H1 (cell line): ENCODE results near the gene CHCHD6.

Experiments used
- BRCA1 ChIP-seq: IDR thresholded peaks from 2 replicates; pipeline ENCODE4 v1.6.1; 2012; ENCODE audit warnings: low read depth, low read length, improper control_type of control experiment
- CEBPB ChIP-seq: IDR thresholded peaks from 2 replicates; pipeline ENCODE4 v1.6.1; 2012; ENCODE audit warnings: low read depth, low read length
- CHD2 ChIP-seq: IDR thresholded peaks from 2 replicates; pipeline ENCODE4 v1.6.1; 2012; ENCODE audit warnings: low read length, improper control_type of control experiment
- EP300 ChIP-seq, 2 experiments: IDR thresholded peaks; 1 replicate in 1 of 2; 2 replicates in 1 of 2; pipeline ENCODE4 v1.6.1; 2011 to 2012; ENCODE audit warnings: low read depth in 2 of 2, low read length in 2 of 2, mild to moderate bottlenecking in 2 of 2, borderline replicate concordance in 1 of 2, inconsistent platforms in 1 of 2, moderate library complexity in 1 of 2
- KDM1A ChIP-seq: fragments of 200-600, 300-600 bp; sonication (generic); IDR thresholded peaks from 2 replicates; pipeline ENCODE4 v1.7.1; 2016; ENCODE audit warnings: mild to moderate bottlenecking, low read length, borderline replicate concordance
- KDM5A ChIP-seq: fragments of 200-600 bp; IDR thresholded peaks from 2 replicates; pipeline ENCODE4 v1.7.1; 2012; ENCODE audit warnings: mild to moderate bottlenecking, low read length, inconsistent platforms, mixed read lengths
- POLR2A ChIP-seq, 2 experiments: IDR thresholded peaks; 1 replicate in 1 of 2; 2 replicates in 1 of 2; pipeline ENCODE4 v1.6.1; 2011; ENCODE audit warnings: low read depth in 2 of 2, low read length in 2 of 2, mild to moderate bottlenecking in 2 of 2; ENCODE audit errors: control extremely low read depth in 1 of 2
- POLR2AphosphoS5 ChIP-seq: IDR thresholded peaks from 2 replicates; pipeline ENCODE4 v1.6.1; 2011; ENCODE audit warnings: low read depth, low read length
- RAD21 ChIP-seq, 2 experiments: IDR thresholded peaks in 1 of 2; conservative IDR thresholded peaks in 1 of 2; 2 replicates each; pipeline ENCODE4 v1.6.1; 2011; ENCODE audit warnings: low read depth in 2 of 2, low read length in 2 of 2, improper control_type of control experiment in 1 of 2, inconsistent platforms in 1 of 2, mild to moderate bottlenecking in 1 of 2, moderate library complexity in 1 of 2
- RBBP5 ChIP-seq: IDR thresholded peaks from 2 replicates; pipeline ENCODE4 v1.7.1; 2012; ENCODE audit warnings: low read depth, mild to moderate bottlenecking, inconsistent platforms, low read length, moderate library complexity, borderline replicate concordance
- RNF2 ChIP-seq: fragments of 200-900, 300-1000 bp; sonication (generic); IDR thresholded peaks from 2 replicates; pipeline ENCODE4 v1.7.1; 2016; ENCODE audit warnings: borderline replicate concordance, low read depth, mild to moderate bottlenecking, antibody characterized with exemption, low read length; ENCODE audit not compliant: poor library complexity, severe bottlenecking; ENCODE audit errors: missing control alignments
- YY1 ChIP-seq: IDR thresholded peaks from 2 replicates; pipeline ENCODE4 v1.6.1; 2011; ENCODE audit warnings: low read depth, mild to moderate bottlenecking, low read length
- TF ChIP-seq, protein P1 (sequence below): IDR thresholded peaks from 2 replicates; pipeline ENCODE4 v1.6.1; 2012; ENCODE audit warnings: inconsistent platforms
- TF ChIP-seq, protein P2 (sequence below), 3 experiments: IDR thresholded peaks; 1 replicate in 2 of 3; 2 replicates in 1 of 3; pipeline versions ENCODE4 v1.5.1 to v1.6.1; 2011; ENCODE audit warnings: low read length in 3 of 3, mild to moderate bottlenecking in 3 of 3, inconsistent platforms in 2 of 3, low read depth in 1 of 3, moderate library complexity in 1 of 3; ENCODE audit not compliant: insufficient read depth in 1 of 3; ENCODE audit errors: control extremely low read depth in 1 of 3

DNA sequence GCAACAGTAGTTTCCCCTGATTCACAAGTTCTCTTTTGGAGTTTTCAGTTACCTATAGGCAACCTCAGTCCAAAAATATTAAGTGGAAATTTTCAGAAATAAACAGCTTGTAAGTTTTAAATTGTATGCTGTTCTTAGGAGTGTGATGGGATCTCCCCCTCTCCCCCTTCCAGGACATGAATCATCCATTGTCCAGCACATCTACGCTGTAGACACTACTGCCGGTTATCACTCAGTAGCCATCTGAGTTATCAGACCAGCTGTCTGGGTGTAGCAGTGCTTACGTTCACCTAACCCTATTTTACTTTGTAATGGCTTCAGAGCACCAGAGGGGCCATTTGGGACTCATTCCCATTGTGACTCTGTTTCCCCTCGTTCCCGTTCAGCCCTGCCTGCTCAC is 182.2 kb downstream of the CHCHD6 start:
- TF ChIP-seq POLR2AphosphoS5 (no peak), POLR2A (IDR thresholded peaks at IDR 0.05; ENCODE audit: control extremely low read depth in 1 of 2, low read depth in 2 of 2, low read length in 2 of 2) (no peak), RNF2 (no peak), KDM1A (no peak), CHD2 (no peak), KDM5A (no peak), RBBP5 (no peak), BRCA1 (no peak), CEBPB (no peak), RAD21 (IDR thresholded peaks at IDR 0.05 in 1 of 2, conservative IDR thresholded peaks at IDR 0.05 in 1 of 2; ENCODE audit: low read depth in 2 of 2, low read length in 2 of 2) (no peak), YY1 (no peak), EP300 (IDR thresholded peaks at IDR 0.05; ENCODE audit: borderline replicate concordance in 1 of 2, low read depth in 2 of 2, low read length in 2 of 2) (no peak)
- TF ChIP-seq, protein P1, sequence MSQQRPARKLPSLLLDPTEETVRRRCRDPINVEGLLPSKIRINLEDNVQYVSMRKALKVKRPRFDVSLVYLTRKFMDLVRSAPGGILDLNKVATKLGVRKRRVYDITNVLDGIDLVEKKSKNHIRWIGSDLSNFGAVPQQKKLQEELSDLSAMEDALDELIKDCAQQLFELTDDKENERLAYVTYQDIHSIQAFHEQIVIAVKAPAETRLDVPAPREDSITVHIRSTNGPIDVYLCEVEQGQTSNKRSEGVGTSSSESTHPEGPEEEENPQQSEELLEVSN = no peak
- TF ChIP-seq, protein P2, sequence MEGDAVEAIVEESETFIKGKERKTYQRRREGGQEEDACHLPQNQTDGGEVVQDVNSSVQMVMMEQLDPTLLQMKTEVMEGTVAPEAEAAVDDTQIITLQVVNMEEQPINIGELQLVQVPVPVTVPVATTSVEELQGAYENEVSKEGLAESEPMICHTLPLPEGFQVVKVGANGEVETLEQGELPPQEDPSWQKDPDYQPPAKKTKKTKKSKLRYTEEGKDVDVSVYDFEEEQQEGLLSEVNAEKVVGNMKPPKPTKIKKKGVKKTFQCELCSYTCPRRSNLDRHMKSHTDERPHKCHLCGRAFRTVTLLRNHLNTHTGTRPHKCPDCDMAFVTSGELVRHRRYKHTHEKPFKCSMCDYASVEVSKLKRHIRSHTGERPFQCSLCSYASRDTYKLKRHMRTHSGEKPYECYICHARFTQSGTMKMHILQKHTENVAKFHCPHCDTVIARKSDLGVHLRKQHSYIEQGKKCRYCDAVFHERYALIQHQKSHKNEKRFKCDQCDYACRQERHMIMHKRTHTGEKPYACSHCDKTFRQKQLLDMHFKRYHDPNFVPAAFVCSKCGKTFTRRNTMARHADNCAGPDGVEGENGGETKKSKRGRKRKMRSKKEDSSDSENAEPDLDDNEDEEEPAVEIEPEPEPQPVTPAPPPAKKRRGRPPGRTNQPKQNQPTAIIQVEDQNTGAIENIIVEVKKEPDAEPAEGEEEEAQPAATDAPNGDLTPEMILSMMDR (IDR thresholded peaks at IDR 0.05; ENCODE audit: control extremely low read depth in 1 of 3, insufficient read depth in 1 of 3, low read depth in 1 of 3, low read length in 3 of 3) = no peak
